Neural progenitor cell (in vitro differentiated cells): ENCODE data around the gene ENO4.

Source experiments
- EZH2 ChIP-seq: fragments of 200-600 bp; sonication (generic); IDR thresholded peaks from 2 replicates; pipeline ENCODE4 v1.6.1; 2017; ENCODE audit warnings: antibody characterized with exemption, mild to moderate bottlenecking, moderate library complexity
- EZH2phosphoT487 ChIP-seq: fragments of 200-600 bp; sonication (generic); IDR thresholded peaks from 2 replicates; pipeline ENCODE4 v1.6.1; 2017; ENCODE audit warnings: antibody characterized with exemption
- TF ChIP-seq, protein P1 (sequence below): fragments of 200-600 bp; sonication (generic); IDR thresholded peaks from 2 replicates; pipeline ENCODE4 v1.5.1; 2017; ENCODE audit warnings: antibody characterized with exemption, mild to moderate bottlenecking

DNA sequence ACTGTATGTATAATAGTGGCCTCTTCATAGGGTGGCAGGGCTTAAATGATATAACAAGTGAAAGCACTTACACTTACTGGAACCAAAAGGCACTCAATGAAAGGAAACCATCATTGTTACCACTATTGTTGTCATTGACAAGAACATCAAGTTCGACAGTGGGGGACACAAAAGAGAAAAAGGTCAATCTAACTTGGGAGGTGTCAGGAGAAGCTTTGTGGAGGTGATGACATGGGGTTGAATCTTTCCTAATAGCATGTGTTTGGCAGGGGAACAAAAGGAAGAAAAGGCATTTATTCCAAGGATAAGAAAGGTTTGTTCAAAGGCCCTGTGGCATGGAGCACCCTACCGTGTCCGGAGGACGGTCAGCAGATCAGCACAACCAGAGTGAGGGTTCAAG, 18.2 kb upstream of the ENO4 start:
- no peak for TF ChIP-seq EZH2
- TF ChIP-seq, protein P1, sequence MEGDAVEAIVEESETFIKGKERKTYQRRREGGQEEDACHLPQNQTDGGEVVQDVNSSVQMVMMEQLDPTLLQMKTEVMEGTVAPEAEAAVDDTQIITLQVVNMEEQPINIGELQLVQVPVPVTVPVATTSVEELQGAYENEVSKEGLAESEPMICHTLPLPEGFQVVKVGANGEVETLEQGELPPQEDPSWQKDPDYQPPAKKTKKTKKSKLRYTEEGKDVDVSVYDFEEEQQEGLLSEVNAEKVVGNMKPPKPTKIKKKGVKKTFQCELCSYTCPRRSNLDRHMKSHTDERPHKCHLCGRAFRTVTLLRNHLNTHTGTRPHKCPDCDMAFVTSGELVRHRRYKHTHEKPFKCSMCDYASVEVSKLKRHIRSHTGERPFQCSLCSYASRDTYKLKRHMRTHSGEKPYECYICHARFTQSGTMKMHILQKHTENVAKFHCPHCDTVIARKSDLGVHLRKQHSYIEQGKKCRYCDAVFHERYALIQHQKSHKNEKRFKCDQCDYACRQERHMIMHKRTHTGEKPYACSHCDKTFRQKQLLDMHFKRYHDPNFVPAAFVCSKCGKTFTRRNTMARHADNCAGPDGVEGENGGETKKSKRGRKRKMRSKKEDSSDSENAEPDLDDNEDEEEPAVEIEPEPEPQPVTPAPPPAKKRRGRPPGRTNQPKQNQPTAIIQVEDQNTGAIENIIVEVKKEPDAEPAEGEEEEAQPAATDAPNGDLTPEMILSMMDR = no peak
- TF ChIP-seq EZH2phosphoT487 = no peak
